ENCODE measurements around the gene SLIT1.

SLIT1 gene

DNA sequence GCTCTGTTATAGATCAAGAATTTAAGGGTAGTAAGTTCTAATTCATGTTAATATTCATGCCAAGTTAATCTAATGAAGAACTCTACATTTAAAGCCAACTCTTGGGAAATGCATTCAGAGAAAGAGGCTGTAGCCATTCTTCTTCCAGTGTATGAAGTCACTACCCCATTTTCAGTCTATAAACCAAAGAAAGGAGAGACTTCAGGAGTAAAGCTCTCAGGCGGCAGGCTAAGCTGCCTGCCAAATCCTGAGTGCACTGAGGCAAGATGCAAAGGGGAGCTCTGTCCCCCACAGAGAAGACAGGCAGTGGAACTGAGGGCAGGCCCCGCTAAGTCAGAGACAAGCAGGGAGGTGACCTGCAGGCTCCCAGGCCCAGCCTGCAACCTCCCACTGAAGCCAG, 41.5 kb downstream of the SLIT1 start:
- FAIRE-seq: no peak
- no peak for DNase-seq (ENCODE audit: insufficient read length, low spot score)

DNA sequence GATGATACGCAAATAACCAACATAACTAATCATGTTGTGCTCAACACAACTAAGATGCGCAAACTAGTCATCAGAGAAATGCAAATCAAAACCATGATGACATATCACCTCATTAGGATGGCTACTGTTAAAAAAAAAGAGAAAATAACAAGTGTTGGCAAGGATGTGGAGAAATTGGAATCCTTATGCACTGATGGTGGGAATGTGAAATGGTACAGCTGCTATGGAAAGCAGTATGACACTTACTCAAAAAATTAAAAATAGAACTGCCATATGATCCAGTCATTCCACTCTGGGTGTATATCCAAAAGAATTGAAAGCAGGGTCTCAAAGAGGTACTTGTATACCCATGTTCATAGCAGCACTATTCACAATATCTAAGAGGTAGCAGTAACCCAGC, 42.9 kb downstream of the SLIT1 start:
- no peak for FAIRE-seq
- no peak for DNase-seq (ENCODE audit: insufficient read length, low spot score)

GRCh38 chr10:97140902-97141745, 44.6 kb downstream of the SLIT1 start:
- FAIRE-seq: no peak
- DNase-seq (ENCODE audit: insufficient read length, low spot score): no peak

DNA sequence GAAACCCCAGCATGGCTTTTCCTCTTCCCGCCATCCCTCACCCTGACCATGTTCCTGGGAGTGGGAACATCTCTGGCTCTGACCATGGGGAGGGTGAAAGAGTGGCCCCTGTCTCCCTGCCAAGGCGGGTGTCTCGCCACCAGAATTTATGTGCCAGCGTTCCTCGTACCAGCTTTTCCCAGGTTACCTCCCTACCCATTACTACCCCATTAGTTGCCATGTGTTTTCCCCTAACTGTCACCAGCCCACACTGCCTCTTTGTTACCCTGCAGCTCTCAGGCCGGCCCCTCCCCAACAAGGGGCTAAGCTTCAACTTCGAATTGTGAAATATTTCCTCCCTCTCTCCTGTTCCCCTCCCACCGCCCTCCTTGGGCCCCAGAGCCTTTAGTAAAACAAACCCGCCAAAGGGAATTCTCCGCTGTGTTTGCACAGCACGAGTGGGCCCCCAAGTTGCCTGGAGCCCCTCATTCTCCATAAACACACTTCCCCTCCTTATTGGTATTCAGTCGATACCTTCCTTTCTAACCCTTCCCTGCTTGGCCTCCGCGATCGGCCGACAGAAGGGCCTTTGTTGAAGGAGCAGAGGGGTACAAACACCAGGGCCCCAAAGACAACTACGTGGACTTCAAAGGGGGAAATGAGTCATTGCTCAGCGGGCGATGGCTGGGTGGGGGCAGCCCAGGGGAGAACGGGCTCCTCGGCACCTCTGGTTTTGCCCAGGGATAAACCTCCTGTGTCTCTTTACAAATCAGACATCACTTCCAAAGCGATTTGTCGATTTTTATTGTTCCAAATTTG, 45.5 kb downstream of the SLIT1 start:
- FAIRE-seq (no peak), DNase-seq (ENCODE audit: insufficient read length, low spot score) (no peak)

- FAIRE-seq: no peak
Observed at GRCh38 chr10:97139651-97140048, 46.1 kb downstream of the SLIT1 start.

GRCh38 chr10:97138846-97139245, 46.9 kb downstream of the SLIT1 start:
- FAIRE-seq (no peak), DNase-seq (ENCODE audit: insufficient read length, low spot score) (no peak)

More at GRCh38 chr10:97139651-97140048, 46.1 kb downstream of the SLIT1 start:
- no peak for DNase-seq (ENCODE audit: insufficient read length, low spot score)

GRCh38 chr10:97138174-97138573, 47.6 kb downstream of the SLIT1 start:
- FAIRE-seq: peak; percentile 49
- no peak for DNase-seq (ENCODE audit: insufficient read length, low spot score)

GRCh38 chr10:97136756-97137155, 49.0 kb downstream of the SLIT1 start:
- no peak for FAIRE-seq

GRCh38 chr10:97135464-97135863, 50.3 kb downstream of the SLIT1 start:
- FAIRE-seq (no peak), DNase-seq (ENCODE audit: insufficient read length, low spot score) (no peak)

More at GRCh38 chr10:97136756-97137155, 49.0 kb downstream of the SLIT1 start:
- DNase-seq (ENCODE audit: insufficient read length, low spot score): no peak

- DNase-seq (ENCODE audit: insufficient read length, low spot score) (no peak), FAIRE-seq (no peak)
Observed at GRCh38 chr10:97134983-97135382, 50.8 kb downstream of the SLIT1 start.

DNA sequence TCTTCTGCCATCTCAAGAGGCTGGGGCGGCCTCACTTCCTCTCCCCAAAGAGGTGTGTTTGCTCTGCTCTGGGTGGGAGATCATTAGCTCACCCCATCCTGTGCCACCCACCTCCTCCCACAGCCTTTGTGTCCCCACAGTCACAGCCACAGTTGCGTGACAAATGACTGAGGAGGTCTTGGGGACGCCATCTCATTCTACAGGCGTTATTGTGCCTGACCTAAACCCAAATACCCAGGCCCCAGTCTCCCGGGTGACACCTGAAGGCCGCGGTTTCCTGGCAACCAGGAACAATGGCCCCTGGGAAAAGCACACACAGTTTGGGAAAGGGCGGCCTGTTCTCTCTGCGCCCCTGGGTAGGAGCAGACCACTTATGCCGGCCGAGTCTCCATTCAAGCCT, 51.6 kb downstream of the SLIT1 start:
- FAIRE-seq: no peak
- no peak for DNase-seq (ENCODE audit: insufficient read length, low spot score)

DNA sequence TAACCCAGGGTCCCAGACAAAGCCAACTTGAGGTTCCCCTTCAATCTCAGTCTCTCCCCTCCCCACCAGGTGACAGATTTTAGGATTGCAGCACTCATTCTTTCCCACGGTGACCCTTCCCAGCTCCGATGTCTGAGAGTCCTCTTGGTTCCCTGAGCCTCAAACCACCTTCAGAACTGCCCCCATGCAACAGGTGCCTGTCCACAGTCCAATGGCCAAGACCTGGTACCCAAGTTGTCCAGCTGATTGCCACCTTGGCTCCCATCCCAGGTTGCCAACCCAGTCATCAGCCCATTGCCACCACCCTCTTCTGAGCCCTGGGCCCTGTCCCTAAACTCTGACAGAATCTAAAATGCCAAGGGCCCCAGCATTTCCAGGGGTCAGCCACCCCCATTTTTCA, 53.5 kb downstream of the SLIT1 start:
- DNase-seq (ENCODE audit: insufficient read length, low spot score): no peak
- FAIRE-seq: no peak

DNA sequence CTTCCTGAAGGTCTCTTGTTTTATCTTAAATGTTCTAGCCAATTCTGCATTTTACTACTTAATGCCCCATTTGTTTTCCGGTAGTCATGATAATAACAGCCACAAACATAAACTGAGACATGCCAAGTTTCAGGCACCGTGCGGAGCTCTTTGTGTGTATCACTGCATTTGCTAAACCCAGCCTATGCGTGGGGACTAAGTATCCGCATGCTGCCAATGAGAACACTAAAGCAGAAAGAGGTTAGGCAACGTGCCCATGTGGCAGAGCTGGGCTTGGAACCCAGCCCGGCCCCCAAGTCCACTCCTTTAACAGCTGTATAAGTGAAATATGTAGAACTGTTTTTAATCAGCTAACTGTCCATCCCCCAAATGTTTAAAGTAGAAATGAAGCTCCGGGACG, 54.1 kb downstream of the SLIT1 start:
- no peak for DNase-seq (ENCODE audit: insufficient read length, low spot score)
- FAIRE-seq: no peak

DNA sequence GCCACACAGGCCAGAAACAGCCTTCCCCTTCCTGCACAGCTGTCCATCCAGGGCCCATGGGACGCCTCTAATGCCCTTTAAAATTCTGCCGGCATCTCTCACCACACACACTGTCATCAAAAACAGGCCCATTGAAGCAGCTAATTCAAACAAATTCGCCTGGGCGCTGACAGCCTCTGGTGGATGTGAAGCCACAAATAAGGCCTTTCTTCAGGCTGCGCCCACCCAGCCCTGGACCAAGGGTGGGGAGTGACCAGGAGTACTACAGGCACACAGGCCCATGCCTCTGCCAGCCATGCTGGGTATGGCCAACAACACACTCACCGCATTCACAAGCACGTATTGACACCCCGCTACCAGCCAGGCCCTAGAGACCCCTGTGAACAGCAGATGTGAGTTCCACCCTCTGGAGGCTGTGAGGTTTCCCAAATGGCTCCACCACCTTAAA, 54.6 kb downstream of the SLIT1 start:
- no peak for DNase-seq (ENCODE audit: insufficient read length, low spot score)
- FAIRE-seq: no peak

GRCh38 chr10:97129666-97130065, 56.1 kb downstream of the SLIT1 start:
- FAIRE-seq (no peak), DNase-seq (ENCODE audit: insufficient read length, low spot score) (no peak)

GRCh38 chr10:97128516-97129154, 57.1 kb downstream of the SLIT1 start:
- no peak for DNase-seq (ENCODE audit: insufficient read length, low spot score)
- FAIRE-seq: no peak

GRCh38 chr10:97128039-97128492, 57.7 kb downstream of the SLIT1 start:
- DNase-seq (ENCODE audit: insufficient read length, low spot score) (no peak), FAIRE-seq (no peak)

DNA sequence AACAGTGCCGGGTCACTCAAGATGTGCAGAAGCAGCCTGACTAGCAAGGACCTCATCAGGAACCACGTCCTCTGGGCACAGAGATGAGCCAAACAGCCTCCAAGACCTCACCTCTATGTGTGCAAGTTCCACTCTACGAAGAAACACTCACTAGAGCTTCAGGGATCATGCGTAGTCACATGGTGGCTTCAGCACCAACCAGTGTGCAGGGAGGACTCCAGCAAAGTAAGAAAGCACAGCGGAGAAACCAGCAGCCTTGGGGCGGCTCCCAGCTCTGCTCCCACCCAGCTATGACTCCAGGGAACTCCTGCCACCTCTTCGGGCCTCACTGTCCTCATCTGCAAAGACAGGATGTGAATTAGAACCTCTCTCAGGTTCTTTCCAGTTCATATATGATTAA, 58.2 kb downstream of the SLIT1 start:
- FAIRE-seq: no peak
- no peak for DNase-seq (ENCODE audit: insufficient read length, low spot score)

DNA sequence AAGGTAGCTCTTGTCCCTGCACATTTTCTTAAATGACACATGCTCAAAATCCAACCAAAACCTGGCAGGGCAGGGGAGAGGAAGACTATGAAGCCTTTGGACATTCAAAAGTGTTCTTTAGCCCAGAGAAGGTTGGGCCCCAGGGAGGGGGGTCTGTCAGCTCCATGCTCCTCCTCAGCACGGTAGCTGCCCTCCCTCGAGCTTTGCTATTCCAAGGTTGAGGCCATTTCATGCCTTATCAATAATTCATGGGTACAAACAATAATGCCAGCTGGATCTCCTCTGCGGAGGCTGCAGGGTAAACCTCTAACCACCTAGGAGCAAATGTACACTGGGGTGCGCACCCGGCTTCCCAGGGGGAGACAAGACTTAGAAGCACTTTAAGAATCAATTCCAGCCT, 61.5 kb downstream of the SLIT1 start:
- FAIRE-seq: no peak
- no peak for DNase-seq (ENCODE audit: insufficient read length, low spot score)

DNA sequence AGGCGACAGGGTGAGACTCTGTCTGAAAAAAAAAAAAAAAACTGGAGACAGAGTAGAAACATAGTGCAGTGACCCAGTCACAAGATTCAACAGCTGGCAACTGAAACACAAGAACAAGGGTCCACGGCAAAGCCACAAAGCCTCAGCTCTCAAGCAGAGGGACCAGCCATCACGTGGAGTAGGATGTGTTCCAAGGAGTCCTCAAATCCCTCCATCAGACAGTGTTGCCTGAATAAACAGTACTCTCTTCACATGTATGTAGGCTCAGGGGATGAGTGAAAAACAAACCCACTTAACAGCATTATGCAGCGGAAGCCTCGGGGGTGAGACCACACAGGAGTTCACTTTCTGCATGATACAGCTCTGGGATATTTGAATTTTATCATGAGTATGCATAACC, 62.0 kb downstream of the SLIT1 start:
- DNase-seq (ENCODE audit: insufficient read length, low spot score): no peak
- no peak for FAIRE-seq

DNA sequence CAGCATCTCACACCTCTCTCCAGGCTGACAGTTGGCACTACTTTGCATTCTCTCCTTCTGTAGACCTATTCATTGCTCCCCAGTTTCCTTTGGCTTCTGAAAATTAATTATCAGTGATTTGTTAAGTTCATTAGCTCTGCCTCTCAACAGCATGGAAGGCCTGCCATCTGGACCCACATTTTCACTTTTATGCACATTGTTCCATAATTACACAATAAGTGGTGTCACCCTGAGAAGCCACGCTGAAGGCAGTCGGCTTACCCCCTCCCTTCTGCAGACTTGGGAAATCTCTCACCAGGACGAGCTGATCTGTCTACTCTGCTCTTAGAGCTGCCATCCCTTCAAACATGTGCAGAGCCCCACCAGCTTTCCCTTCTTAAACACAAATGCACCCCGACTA, 64.7 kb downstream of the SLIT1 start:
- FAIRE-seq (no peak), DNase-seq (ENCODE audit: insufficient read length, low spot score) (no peak)

Data from HTR-8/SVneo (cell line).